Glutamatergic neuron (in vitro differentiated cells): Measurements from ENCODE around the gene NAA60. TPM values are rescaled to one million over a fixed set of nuclear protein-coding genes. Genes with fewer than 3 reads are reported as not detected.
"Not testable (repeated sequence)": the region's sequence is repeated elsewhere in the genome, so short reads cannot be mapped to it uniquely, and the experiment has no call there.

ENCODE experiments used
- DNase-seq: peaks from one replicate; pipeline ENCODE4 v3.0.0; 2022
- H3K27ac Mint-ChIP-seq: one replicate; pipeline ENCODE4 v1.8.0; 2020; ENCODE audit warnings: mild to moderate bottlenecking, mixed read lengths, inconsistent platforms; ENCODE audit not compliant: unreplicated experiment
- H3K27me3 Mint-ChIP-seq: one replicate; pipeline ENCODE4 v1.8.0; 2020; ENCODE audit warnings: mild to moderate bottlenecking, moderate library complexity, mixed read lengths, inconsistent platforms; ENCODE audit not compliant: unreplicated experiment
- H3K36me3 Mint-ChIP-seq: one replicate; pipeline ENCODE4 v1.8.0; 2020; ENCODE audit warnings: mild to moderate bottlenecking, mixed read lengths, inconsistent platforms; ENCODE audit not compliant: unreplicated experiment
- H3K4me1 Mint-ChIP-seq: one replicate; pipeline ENCODE4 v1.8.0; 2020; ENCODE audit warnings: mild to moderate bottlenecking, low read depth, mixed read lengths, inconsistent platforms; ENCODE audit not compliant: unreplicated experiment
- H3K4me3 Mint-ChIP-seq: one replicate; pipeline ENCODE4 v1.8.0; 2020; ENCODE audit warnings: mild to moderate bottlenecking, mixed read lengths, inconsistent platforms; ENCODE audit not compliant: unreplicated experiment
- H3K9me3 Mint-ChIP-seq: one replicate; pipeline ENCODE4 v1.8.0; 2020; ENCODE audit warnings: mild to moderate bottlenecking, moderate library complexity, mixed read lengths, inconsistent platforms; ENCODE audit not compliant: unreplicated experiment
- CTCF ChIP-seq: fragments of 200-600 bp; sonication (generic); IDR thresholded peaks from one replicate; pipeline ENCODE4 v1.5.0; 2021; ENCODE audit not compliant: partially characterized antibody, unreplicated experiment
- total RNA-seq: library from RNA; stranded (reverse); fragmentation: NEBNext Ultra II Directional; extraction: Animal tissue kit (Norgen Biotek cat#: 25700); gene quantifications from one replicate; pipeline ENCODE4 v1.2.1, GENCODE V29; 2021; ENCODE audit not compliant: unreplicated experiment

Gene NAA60
- total RNA-seq, 1 donor from 2014 or later, result 69.9 TPM

- peaks cover 8% of the 10 kb centered on the region for H3K4me1 Mint-ChIP-seq
- no peak for DNase-seq
- peaks cover 6% of the 10 kb centered on the region for H3K9me3 Mint-ChIP-seq
- no peaks in the 10 kb centered on the region for H3K36me3 Mint-ChIP-seq
- peaks cover 2% of the 10 kb centered on the region for H3K27me3 Mint-ChIP-seq
- TF ChIP-seq CTCF, result no peak
- no peak overlapping the region for H3K4me3 Mint-ChIP-seq
- H3K27ac Mint-ChIP-seq, result peak overlapping the region; percentile 20
Measured at GRCh38 chr16:3474136-3474779, 30.8 kb downstream of the NAA60 start.

GRCh38 chr16:3474870-3475269 lies 31.4 kb downstream of the NAA60 start:
- H3K27ac Mint-ChIP-seq, result peak overlapping the region; percentile 20
- DNase-seq, H3K4me3 Mint-ChIP-seq, H3K27me3 Mint-ChIP-seq, H3K4me1 Mint-ChIP-seq, H3K36me3 Mint-ChIP-seq, H3K9me3 Mint-ChIP-seq: not testable (repeated sequence)

GRCh38 chr16:3475604-3476375 lies 32.3 kb downstream of the NAA60 start:
- no peak for TF ChIP-seq CTCF
- Mint-ChIP-seq H3K27ac (no peak overlapping the region), H3K4me3 (no peak overlapping the region), H3K4me1 (peaks cover 6% of the 10 kb centered on the region), H3K27me3 (peaks cover 2% of the 10 kb centered on the region), H3K9me3 (peaks cover 3% of the 10 kb centered on the region), H3K36me3 (no peaks in the 10 kb centered on the region)
- DNase-seq, result no peak

- no peak for DNase-seq
- Mint-ChIP-seq H3K4me1 (peaks cover 10% of the 10 kb centered on the region), H3K27ac (no peak overlapping the region), H3K36me3 (no peaks in the 10 kb centered on the region), H3K27me3 (peaks cover 1% of the 10 kb centered on the region), H3K9me3 (peaks cover 3% of the 10 kb centered on the region), H3K4me3 (no peak overlapping the region)
- no peak for TF ChIP-seq CTCF
Measured at GRCh38 chr16:3476409-3476808, 32.9 kb downstream of the NAA60 start.

- Mint-ChIP-seq H3K36me3 (no peaks in the 10 kb centered on the region), H3K4me1 (peaks cover 24% of the 10 kb centered on the region), H3K9me3 (peaks cover 7% of the 10 kb centered on the region), H3K27ac (peak overlapping the region; percentile 33), H3K27me3 (peaks cover 4% of the 10 kb centered on the region), H3K4me3 (no peak overlapping the region)
- TF ChIP-seq CTCF, result no peak
- no peak for DNase-seq
Measured at GRCh38 chr16:3478242-3478925, 34.9 kb downstream of the NAA60 start.
